IMR-90 (cell line): ENCODE results near the gene PIAS2. TPM values are rescaled to one million over a fixed set of nuclear protein-coding genes. Genes with fewer than 3 reads are reported as not detected.

Experiments used
- ATAC-seq: fragments of 200-7000 bp; cut with Tn5 transposase; 2 replicates; pipeline ENCODE4 v1.9.1; 2020; ENCODE audit warnings: low read depth, mild to moderate bottlenecking, moderate library complexity
- BruUV-seq: library from RNA; stranded (reverse); fragments of 400-500 nt; replicated peaks from 2 replicates; lab custom pipeline; 2021; lab: Mats Ljungman, UMichigan
- CTCF ChIA-PET: fragments of 300-600 bp; formaldehyde crosslinking; extraction: SDS; loops from one replicate; lab custom pipeline; 2021; ENCODE audit warnings: antibody characterized with exemption; lab: Yijun Ruan, JAX
- POLR2A ChIA-PET: fragments of 300-600 bp; sonication (Branson Sonifier 250); formaldehyde crosslinking; loops from one replicate; lab custom pipeline; 2022; ENCODE audit warnings: antibody characterized with exemption; ENCODE audit not compliant: unreplicated experiment; lab: Charles Lee
- DNase-seq: peaks from one replicate; pipeline ENCODE4 v3.0.0; 2013
- H2AFZ ChIP-seq: replicated peaks from 2 replicates; pipeline ENCODE3; 2013; ENCODE audit warnings: low read length, mild to moderate bottlenecking; ENCODE audit not compliant: poor library complexity
- H2AK5ac ChIP-seq: 2 replicates; pipeline ENCODE4 v1.6.1; 2013; ENCODE audit warnings: low read depth, low read length, inconsistent platforms
- H2AK9ac ChIP-seq: replicated peaks from 2 replicates; pipeline ENCODE3; 2013; ENCODE audit warnings: mild to moderate bottlenecking, low read depth, low read length, moderate library complexity; ENCODE audit not compliant: poor library complexity
- H2BK120ac ChIP-seq: 2 replicates; pipeline ENCODE4 v1.6.1; 2013; ENCODE audit warnings: low read depth, low read length, inconsistent platforms
- H2BK15ac ChIP-seq: 3 replicates; pipeline ENCODE4 v1.6.1; 2013; ENCODE audit warnings: low read depth, low read length, inconsistent platforms
- H2BK20ac ChIP-seq: 2 replicates; pipeline ENCODE4 v1.6.1; 2013; ENCODE audit warnings: low read depth, mild to moderate bottlenecking, inconsistent platforms, low read length, moderate library complexity
- H2BK5ac ChIP-seq: 2 replicates; pipeline ENCODE4 v1.6.1; 2013; ENCODE audit warnings: mild to moderate bottlenecking, low read depth, low read length, inconsistent platforms; ENCODE audit not compliant: poor library complexity, severe bottlenecking
- H3K14ac ChIP-seq: replicated peaks from 2 replicates; pipeline ENCODE4 v1.6.1; 2013; ENCODE audit warnings: low read depth, low read length, inconsistent platforms
- H3K18ac ChIP-seq: 2 replicates; pipeline ENCODE4 v1.6.1; 2013; ENCODE audit warnings: low read depth, low read length, control low read depth
- H3K23ac ChIP-seq: 2 replicates; pipeline ENCODE4 v1.6.1; 2013; ENCODE audit warnings: low read depth, low read length, inconsistent platforms
- H3K27ac ChIP-seq: 2 replicates; pipeline ENCODE4 v1.5.1; 2013; ENCODE audit warnings: mild to moderate bottlenecking, control low read depth, low read length; ENCODE audit not compliant: insufficient read depth
- H3K27me3 ChIP-seq: 2 replicates; pipeline ENCODE4 v1.6.1; 2013; ENCODE audit warnings: low read length; ENCODE audit not compliant: control insufficient read depth, insufficient read depth
- H3K36me3 ChIP-seq: 2 replicates; pipeline ENCODE4 v1.6.1; 2013; ENCODE audit warnings: low read length, mixed read lengths; ENCODE audit not compliant: control insufficient read depth, insufficient read depth
- H3K4ac ChIP-seq: 2 replicates; pipeline ENCODE4 v1.6.1; 2013; ENCODE audit warnings: low read depth, low read length, inconsistent platforms
- H3K4me1 ChIP-seq: 2 replicates; pipeline ENCODE4 v1.6.1; 2013; ENCODE audit warnings: low read length, mixed read lengths; ENCODE audit not compliant: control insufficient read depth, insufficient read depth
- H3K4me2 ChIP-seq: 2 replicates; pipeline ENCODE4 v1.6.1; 2013; ENCODE audit warnings: low read depth, mild to moderate bottlenecking, control low read depth, low read length, moderate library complexity
- H3K4me3 ChIP-seq: 2 replicates; pipeline ENCODE4 v1.5.1; 2013; ENCODE audit warnings: low read depth, mild to moderate bottlenecking, control low read depth, low read length, moderate library complexity; ENCODE audit not compliant: insufficient read depth
- H3K56ac ChIP-seq: 2 replicates; pipeline ENCODE4 v1.6.1; 2013; ENCODE audit warnings: low read length, inconsistent platforms; ENCODE audit not compliant: insufficient read depth; ENCODE audit errors: extremely low read depth
- H3K79me1 ChIP-seq, 2 experiments: 2 replicates each; pipeline ENCODE4 v1.6.1; 2013; ENCODE audit warnings: low read length in 2 of 2, inconsistent platforms in 1 of 2, low read depth in 1 of 2
- H3K9ac ChIP-seq: 2 replicates; pipeline ENCODE4 v1.6.1; 2013; ENCODE audit warnings: low read depth, low read length, control low read depth
- H3K9me1 ChIP-seq: 2 replicates; pipeline ENCODE4 v1.6.1; 2013; ENCODE audit warnings: low read length, inconsistent platforms; ENCODE audit not compliant: insufficient read depth
- H3K9me3 ChIP-seq: 2 replicates; pipeline ENCODE4 v1.6.1; 2013; ENCODE audit warnings: low read length; ENCODE audit not compliant: control insufficient read depth, insufficient read depth
- H4K20me1 ChIP-seq: 2 replicates; pipeline ENCODE4 v1.6.1; 2013; ENCODE audit warnings: low read length, inconsistent platforms; ENCODE audit not compliant: insufficient read depth
- H4K5ac ChIP-seq: 2 replicates; pipeline ENCODE4 v1.6.1; 2013; ENCODE audit warnings: mild to moderate bottlenecking, low read depth, low read length, control low read depth
- H4K8ac ChIP-seq, 2 experiments: 2 replicates each; pipeline ENCODE4 v1.6.1; 2013; ENCODE audit warnings: low read depth in 2 of 2, low read length in 2 of 2, control low read depth in 1 of 2, inconsistent platforms in 1 of 2
- H4K91ac ChIP-seq: 2 replicates; pipeline ENCODE4 v1.6.1; 2013; ENCODE audit warnings: low read depth, low read length, inconsistent platforms; ENCODE audit not compliant: insufficient read depth
- WGBS, 2 experiments: methylation state at CpG; one replicate each; pipeline versions ENCODE4 v1.1.5 to v1.1.7; 2013; ENCODE audit warnings: missing lambda C conversion rate in 2 of 2; ENCODE audit not compliant: insufficient read length in 1 of 2; ENCODE audit errors: extremely low coverage in 2 of 2; 5-methylcytosine and 5-hydroxymethylcytosine counted together
- dilution Hi-C: fragments of 300-500 bp; cut with HindIII; formaldehyde crosslinking; loops from one replicate; pipeline ENCODE4 v1.14.3; 2018; ENCODE audit warnings: low sequenced_read_pairs; ENCODE audit not compliant: unreplicated experiment
- in situ Hi-C: fragments of 300-500 bp; cut with MboI; formaldehyde crosslinking; loops from 3 replicates; pipeline ENCODE4 v1.14.3; 2019; ENCODE audit warnings: low sequenced_read_pairs, inconsistent platforms, mixed read lengths
- intact Hi-C: fragments of 100-400 bp; cut with micrococcal nuclease; formaldehyde crosslinking; loops from 2 replicates; pipeline ENCODE4 v1.10.0; 2022
- polyA plus RNA-seq, 3 experiments: library from polyadenylated mRNA; depleted of rRNA; stranded (reverse); fragments of >200 nt; gene quantifications; 2 replicates each; pipeline ENCODE4 v1.2.3, GENCODE V29; 2012; ENCODE audit warnings: low replicate concordance in 1 of 3
- total RNA-seq: library from RNA; depleted of rRNA; stranded (reverse); fragments of >200 nt; gene quantifications from 2 replicates; pipeline ENCODE4 v1.2.3, GENCODE V29; 2012
- TF ChIP-seq, protein P1 (sequence below): fragments of 150-350 bp; IDR thresholded peaks from 2 replicates; pipeline ENCODE4 v1.6.1; 2017; ENCODE audit warnings: mild to moderate bottlenecking, antibody characterized with exemption, low read length, low read depth

The PIAS2 gene
- total and polyA plus RNA-seq, 2 of the 4 experiments (the other 2 are of a cell fraction), result 15.1 to 28.9 TPM

DNA sequence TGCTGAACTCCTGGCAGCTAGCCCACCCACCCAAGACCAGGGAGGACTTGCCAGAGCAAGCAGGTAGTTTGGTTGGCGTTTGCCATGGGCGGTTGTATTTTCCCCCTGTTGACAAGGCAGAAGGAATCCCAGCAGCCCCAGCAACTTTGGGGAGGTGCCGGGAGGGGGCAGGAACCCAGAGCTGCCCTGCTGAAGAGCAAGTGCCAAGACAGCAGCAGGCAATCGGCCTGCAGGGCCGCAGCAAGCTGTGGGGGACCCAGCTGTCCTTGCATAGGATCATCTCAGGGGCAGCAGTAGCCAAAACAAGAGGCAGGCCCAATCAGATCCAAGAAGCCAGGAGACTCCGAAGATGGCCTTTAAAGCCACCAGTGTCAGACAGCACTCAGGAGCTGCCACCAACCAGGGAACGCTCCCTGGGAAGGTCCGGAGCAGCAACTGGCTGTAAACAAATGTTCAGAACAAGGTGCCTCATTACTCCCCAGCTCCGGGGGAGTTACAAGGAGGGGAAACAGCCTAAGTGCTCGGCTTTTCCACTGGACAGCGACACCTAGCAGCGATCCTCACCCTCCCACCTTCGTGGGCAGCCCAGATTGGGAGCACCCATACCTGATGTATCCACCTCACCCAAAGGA, 162.5 kb downstream of the PIAS2 start:
- Histone ChIP-seq H2AFZ (no peak overlapping the region), H2BK15ac (no peak overlapping the region), H4K20me1 (no peaks in the 10 kb centered on the region), H2BK120ac (no peak overlapping the region), H3K23ac (no peak overlapping the region), H3K18ac (no peak overlapping the region), H4K8ac (no peak overlapping the region), H3K27ac (no peak overlapping the region), H2AK9ac (no peak overlapping the region), H3K36me3 (no peaks in the 10 kb centered on the region), H3K9me3 (no peaks in the 10 kb centered on the region), H4K5ac (no peak overlapping the region), H3K9me1 (no peaks in the 10 kb centered on the region), H3K4me3 (no peak overlapping the region), H3K4me1 (peaks cover 2% of the 10 kb centered on the region; the same call in 1 of the 2 replicates), H3K79me1 (no peaks in the 10 kb centered on the region), H3K4me2 (no peak overlapping the region), H3K27me3 (peaks cover 59% of the 10 kb centered on the region), H2BK5ac (no peak overlapping the region), H3K14ac (no peak overlapping the region), H3K4ac (no peak overlapping the region), H2BK20ac (no peak overlapping the region), H4K91ac (no peak overlapping the region), H3K9ac (no peak overlapping the region), H2AK5ac (no peak overlapping the region), H3K56ac (no peak overlapping the region)
- intact Hi-C loops (no loop called here), dilution Hi-C loops (no loop called here), in situ Hi-C loops (no loop called here)
- DNase-seq (no peak), ATAC-seq (no peak)
- ChIA-PET CTCF (no interaction called here), POLR2A (no interaction called here)
- no TSS peak for BruUV-seq
- WGBS, 2 experiments, result 23% methylated on average over 6 of the region's 13 CpGs; no CpG with 5 or more reads in 1 of the 2 experiments
- TF ChIP-seq, protein P1, sequence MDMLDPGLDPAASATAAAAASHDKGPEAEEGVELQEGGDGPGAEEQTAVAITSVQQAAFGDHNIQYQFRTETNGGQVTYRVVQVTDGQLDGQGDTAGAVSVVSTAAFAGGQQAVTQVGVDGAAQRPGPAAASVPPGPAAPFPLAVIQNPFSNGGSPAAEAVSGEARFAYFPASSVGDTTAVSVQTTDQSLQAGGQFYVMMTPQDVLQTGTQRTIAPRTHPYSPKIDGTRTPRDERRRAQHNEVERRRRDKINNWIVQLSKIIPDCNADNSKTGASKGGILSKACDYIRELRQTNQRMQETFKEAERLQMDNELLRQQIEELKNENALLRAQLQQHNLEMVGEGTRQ, result no peak
